Measurements from ENCODE around the gene PARD3. TPM values are rescaled to one million over a fixed set of nuclear protein-coding genes. Genes with fewer than 3 reads are reported as not detected.

Gene PARD3
- polyA plus RNA-seq, 4 donors = 64.9 to 85.2 (median 73.4) TPM

GRCh38 chr10:34826221-34826620 is 11.1 kb upstream of the PARD3 start:
- no peak for DNase-seq (ENCODE audit: low read depth in 4 of 4, low spot score in 2 of 4)

DNA sequence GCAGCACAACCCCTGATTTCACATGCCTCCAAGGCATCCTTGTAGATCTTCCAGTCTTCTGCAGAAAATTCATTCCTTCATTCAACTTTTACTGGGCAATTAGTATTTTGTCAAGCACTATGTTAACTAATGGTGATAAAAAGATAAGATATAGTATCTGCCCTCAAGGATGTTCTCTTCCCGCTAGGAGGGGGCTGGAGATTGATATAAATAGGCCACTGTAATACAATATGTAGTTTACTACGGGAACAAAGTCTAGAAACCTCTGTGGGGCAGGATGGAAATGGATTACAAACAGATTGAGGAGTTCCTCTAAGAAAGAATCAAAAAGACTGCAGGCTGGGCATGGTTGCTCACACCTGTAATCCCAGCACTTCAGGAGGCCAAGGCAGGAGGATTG is 10.3 kb upstream of the PARD3 start:
- DNase-seq (ENCODE audit: low read depth in 4 of 4, low spot score in 2 of 4) = no peak

- no peak for DNase-seq (ENCODE audit: low read depth in 4 of 4, low spot score in 2 of 4)
These were observed 9.8 kb upstream of the PARD3 start for GRCh38 chr10:34824870-34825269.

DNA sequence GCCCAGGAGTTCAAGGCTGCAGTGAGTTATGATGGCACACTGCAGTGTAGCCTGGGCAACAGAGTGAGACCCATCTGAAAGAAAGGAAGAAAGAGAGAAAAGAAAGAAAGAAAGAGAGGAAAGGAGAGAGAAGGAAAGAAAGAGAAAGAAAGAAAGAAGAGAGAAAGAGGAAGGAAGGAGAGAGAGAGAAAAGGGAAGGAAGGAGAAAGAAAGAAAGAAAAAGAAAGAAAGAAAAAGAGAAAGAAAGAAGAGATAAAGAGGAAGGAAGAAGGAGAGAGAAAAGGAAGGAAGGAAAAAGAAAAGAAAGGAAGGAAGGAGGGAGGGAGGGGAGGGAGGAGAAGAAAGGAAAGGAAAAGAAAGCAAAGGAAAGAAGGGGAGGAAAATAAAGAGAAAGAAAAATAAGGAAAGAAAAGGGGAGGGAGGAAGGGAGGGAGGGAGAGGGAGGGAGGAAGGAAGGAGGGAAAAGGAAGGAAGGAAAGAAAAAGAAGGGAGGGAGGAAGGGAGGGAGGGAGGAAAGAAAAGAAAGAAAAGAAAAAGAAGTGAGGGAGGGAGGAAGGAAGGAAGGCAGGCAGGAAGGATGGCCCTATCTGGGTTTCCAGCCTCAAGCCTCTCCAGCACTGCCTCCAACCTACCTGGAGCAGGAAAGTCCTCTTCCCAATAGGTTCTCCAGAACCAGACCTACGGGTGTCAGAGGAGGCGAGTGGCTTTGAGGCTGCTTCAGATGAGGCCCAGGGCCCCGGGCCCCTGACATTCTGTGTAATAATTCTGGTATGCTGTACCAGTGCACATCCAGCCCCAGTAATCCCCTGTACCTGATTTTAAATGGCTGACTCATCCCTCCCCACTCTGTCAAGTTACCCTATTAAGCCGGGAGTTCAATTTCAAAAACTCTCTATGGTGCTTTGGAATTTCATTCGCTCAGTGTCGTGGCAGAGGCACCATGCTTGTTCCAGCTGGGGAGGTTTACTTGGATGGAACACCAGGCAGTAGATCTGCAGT is 6.8 kb upstream of the PARD3 start:
- DNase-seq (ENCODE audit: low read depth in 4 of 4, low spot score in 2 of 4) = no peak

DNA sequence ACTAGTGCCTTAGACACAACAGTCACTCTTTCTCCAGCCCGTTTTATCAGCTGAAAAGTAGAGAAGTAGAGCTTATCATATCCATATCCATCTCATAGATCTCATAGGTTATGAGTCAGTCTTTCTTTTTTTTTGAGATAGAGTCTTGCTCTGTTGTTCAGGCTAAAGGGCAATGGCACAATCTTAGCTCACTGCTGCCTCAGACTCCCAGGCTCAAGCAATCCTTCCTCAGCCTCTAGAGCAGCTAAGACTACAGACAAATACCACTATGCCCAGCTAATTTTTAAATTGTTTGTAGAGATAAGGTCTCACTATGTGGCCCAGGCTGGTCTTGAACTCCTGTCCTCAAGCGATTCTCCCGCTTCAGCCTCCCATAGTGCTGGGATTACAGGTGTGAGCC is 2.5 kb upstream of the PARD3 start:
- DNase-seq (ENCODE audit: low read depth in 4 of 4, low spot score in 2 of 4) = no peak

- no peak for DNase-seq (ENCODE audit: low read depth in 4 of 4, low spot score in 2 of 4)
These were observed 2.0 kb upstream of the PARD3 start for GRCh38 chr10:34817054-34817453.

DNA sequence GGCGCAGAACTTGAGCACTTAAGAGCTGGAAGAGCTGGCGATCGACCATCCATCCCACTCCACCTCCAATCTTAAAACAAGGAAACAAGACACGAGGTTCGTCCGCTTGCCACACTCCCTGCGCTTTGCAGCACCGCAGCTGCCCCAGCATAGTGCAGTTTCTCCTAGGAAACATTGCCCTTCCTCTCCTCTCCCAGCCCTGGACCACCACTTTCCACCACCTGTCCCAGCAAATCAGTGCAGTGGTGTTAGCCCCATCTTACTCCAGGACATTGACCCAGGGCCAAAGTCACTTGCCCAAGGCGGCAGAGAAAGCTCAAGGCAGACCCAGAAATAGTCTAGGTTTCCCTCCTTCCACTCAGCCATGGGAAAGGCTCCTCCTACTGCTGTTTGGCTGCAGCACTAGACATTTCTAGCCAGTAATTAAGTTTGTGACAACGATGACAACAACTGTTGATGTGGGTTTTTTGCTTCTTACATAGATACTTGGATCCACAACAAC is 1.5 kb upstream of the PARD3 start:
- no peak for DNase-seq (ENCODE audit: low read depth in 4 of 4, low spot score in 2 of 4)

- DNase-seq (ENCODE audit: low read depth in 4 of 4, low spot score in 2 of 4) = no peak
These were observed 995 bp upstream of the PARD3 start for GRCh38 chr10:34816085-34816496.

- no peak for DNase-seq (ENCODE audit: low read depth in 4 of 4, low spot score in 2 of 4)
These were observed 247 bp downstream of the PARD3 start for GRCh38 chr10:34814913-34815184.

DNA sequence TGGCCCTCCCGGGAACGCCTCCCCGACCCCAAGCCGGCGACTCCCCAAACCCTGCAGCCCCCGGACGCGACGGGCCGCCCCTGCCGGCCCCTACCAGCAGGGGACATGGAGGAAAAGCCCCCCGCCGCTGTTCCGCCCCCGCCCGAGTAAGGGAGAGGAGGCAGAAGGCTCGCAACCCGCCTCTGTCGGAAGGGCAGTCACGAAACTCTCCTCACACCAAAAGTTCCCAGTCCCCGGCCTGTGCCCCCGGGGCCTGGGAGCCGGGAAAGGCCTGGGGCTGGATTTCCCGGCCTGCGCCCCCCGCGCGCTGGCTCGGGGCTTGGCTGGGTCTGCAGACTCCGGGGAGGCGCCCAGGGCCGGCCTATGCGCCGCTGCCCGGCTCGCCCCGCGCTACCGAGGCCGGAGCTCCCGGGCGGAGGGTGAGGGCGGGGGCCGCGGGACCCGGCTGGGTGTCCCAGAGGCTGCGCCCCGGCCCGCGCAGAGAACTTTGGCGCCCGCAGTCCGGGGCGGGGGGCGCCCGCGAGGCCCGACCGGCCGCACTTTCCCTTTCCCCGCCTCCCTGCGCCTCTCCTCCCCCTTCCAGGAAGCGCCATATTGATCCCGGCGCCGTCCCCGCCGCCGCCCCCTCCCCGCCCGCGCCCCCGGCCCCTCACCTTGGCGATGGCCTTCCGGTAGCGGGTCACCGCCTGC is 728 bp downstream of the PARD3 start:
- DNase-seq (ENCODE audit: low read depth in 4 of 4, low spot score in 2 of 4) = no peak

- DNase-seq (ENCODE audit: low read depth in 4 of 4, low spot score in 2 of 4) = no peak
These were observed 1.4 kb downstream of the PARD3 start for GRCh38 chr10:34813626-34814222.

DNA sequence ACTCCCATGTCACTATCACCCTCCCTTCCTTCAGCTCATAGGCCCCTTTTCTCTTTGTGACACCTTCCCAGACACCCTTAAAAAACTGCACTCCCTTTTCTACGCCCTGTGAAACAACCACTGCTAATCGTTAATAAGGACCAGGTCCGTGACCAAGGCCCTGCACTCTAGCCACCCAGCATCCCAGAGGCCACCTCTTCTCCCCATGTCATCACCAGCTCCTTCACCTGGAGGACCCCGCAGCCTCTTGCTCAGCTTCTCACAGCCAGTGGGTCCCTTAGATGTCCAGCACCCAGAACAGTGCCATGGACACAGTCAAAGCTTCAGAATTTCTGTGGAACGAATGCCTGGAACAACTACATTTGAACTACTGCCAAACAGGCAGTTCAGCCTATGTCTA is 2.3 kb downstream of the PARD3 start:
- no peak for DNase-seq (ENCODE audit: low read depth in 4 of 4, low spot score in 2 of 4)

- DNase-seq (ENCODE audit: low read depth in 4 of 4, low spot score in 2 of 4) = no peak
These were observed 3.1 kb downstream of the PARD3 start for GRCh38 chr10:34811968-34812514.

DNA sequence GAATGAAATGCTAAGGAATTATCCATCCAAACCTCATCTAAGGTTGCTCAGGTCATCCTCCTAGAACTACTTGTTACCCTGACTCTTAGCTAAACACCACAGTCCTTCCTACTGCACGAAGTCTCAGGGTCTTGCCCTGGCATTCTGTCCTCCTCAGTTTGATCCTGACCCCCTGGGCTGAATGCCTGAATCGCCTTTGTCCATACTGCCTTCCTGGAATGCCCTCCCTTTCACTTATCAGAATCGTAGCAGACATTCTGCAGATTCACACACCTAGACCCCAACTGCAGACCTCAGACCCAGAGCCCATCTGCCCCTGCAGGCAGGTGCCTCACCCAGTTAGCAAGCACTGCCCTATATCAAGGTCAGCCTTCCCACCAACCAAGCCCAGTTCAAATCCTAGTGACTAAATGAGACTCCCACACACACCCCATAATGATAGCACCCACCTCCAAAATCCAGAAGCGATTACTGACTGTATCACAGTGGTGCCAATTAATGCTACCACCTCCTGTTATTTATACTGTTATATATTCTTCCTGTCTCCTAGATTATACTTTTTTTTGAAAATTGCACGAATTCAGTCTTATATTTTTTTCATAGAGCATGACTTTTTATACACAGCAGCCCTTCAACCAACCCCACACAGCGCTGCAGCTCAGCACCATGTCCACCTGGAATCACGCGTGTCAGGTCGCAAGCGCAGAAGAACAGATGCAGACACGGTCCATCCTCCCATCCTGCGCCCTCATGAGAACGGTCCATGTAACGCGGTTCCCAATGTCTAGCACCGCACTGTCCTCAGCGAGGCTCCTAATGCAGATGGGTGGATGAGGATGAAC is 3.7 kb downstream of the PARD3 start:
- DNase-seq (ENCODE audit: low read depth in 4 of 4, low spot score in 2 of 4) = no peak

DNA sequence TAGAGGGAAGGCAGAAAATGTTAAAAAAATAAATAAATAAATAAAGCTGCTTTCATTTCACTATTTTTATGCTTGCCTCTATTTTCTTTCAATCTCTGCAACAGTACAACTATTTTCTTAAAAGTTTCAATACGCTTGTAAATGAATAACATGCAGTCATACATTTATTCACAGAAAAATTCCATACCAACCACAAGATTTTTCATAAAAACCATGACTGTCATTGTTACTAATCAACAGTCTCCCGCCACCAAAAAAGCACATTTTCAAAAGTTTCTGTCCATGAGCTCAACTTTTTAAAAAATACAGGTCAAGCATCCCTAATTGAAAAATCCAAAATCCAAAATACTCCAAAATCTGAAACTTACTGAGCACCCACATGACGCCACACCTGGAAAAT is 5.3 kb downstream of the PARD3 start:
- no peak for DNase-seq (ENCODE audit: low read depth in 4 of 4, low spot score in 2 of 4)

- peak in 1 of 4 donors; percentile 41 for DNase-seq (ENCODE audit: low read depth in 4 of 4, low spot score in 2 of 4)
These were observed 6.0 kb downstream of the PARD3 start for GRCh38 chr10:34808801-34809745.

DNA sequence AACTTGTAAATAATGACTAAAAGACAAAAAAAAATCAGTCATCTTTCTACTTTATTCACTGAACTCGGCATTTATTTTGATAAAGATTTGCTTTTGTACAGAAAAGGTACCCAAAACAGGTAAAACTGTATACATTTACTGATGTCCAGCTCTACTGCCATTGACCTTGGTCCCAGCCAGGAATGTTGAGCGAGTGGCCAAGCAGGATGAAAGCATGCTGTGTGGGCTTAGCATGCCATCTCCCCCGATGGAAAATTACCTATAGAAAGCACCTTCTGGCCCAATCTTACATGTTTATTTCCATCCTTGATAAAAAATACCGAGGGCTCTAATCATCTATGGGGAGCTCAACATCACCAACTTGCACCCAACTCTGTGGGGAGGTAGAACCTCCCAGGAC is 6.8 kb downstream of the PARD3 start:
- DNase-seq (ENCODE audit: low read depth in 4 of 4, low spot score in 2 of 4) = no peak

DNA sequence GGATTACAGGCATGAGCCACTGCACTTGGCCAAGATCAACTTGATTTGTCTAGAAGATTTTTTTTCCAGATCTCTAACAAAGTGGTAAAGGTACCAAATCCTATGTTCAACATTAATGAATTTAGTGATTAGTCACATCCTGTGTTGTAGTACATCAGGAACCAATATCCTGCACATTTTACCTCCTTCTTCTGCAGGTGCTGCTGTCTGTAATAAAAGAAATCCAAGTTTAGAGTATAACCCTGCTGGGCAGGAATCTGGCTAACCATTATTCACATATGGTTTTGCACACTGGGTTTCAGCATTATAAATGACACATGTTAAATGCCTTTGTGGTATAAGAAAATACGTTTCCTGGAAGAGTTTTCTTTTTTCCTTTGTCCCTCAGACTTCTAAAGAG is 10.8 kb downstream of the PARD3 start:
- DNase-seq (ENCODE audit: low read depth in 4 of 4, low spot score in 2 of 4) = no peak

DNA sequence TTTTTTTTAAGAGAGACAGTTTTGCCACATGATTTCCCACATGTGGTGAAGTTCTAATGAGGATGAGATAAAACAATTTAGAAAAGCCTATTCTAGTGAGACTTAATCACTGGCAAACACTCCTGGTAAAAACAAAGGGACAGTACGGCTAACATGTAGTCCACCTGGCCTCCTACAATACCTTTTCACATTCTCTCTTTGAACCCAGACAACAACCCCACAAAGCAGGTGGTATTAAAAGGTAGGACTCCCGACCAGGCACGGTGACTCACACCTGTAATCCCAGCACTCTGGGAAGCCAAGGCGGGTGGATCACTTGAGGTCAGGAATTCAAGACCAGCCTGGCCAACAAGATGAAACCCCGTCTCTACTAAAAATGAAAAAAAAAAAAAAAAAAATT is 12.4 kb downstream of the PARD3 start:
- no peak for DNase-seq (ENCODE audit: low read depth in 4 of 4, low spot score in 2 of 4)
